ENCODE results near the gene HOXA13. TPM values are rescaled to one million over a fixed set of nuclear protein-coding genes. Genes with fewer than 3 reads are reported as not detected.

The HOXA13 gene
- total and polyA plus RNA-seq, 8 donors = 29.0 TPM; not detected in 7

DNA sequence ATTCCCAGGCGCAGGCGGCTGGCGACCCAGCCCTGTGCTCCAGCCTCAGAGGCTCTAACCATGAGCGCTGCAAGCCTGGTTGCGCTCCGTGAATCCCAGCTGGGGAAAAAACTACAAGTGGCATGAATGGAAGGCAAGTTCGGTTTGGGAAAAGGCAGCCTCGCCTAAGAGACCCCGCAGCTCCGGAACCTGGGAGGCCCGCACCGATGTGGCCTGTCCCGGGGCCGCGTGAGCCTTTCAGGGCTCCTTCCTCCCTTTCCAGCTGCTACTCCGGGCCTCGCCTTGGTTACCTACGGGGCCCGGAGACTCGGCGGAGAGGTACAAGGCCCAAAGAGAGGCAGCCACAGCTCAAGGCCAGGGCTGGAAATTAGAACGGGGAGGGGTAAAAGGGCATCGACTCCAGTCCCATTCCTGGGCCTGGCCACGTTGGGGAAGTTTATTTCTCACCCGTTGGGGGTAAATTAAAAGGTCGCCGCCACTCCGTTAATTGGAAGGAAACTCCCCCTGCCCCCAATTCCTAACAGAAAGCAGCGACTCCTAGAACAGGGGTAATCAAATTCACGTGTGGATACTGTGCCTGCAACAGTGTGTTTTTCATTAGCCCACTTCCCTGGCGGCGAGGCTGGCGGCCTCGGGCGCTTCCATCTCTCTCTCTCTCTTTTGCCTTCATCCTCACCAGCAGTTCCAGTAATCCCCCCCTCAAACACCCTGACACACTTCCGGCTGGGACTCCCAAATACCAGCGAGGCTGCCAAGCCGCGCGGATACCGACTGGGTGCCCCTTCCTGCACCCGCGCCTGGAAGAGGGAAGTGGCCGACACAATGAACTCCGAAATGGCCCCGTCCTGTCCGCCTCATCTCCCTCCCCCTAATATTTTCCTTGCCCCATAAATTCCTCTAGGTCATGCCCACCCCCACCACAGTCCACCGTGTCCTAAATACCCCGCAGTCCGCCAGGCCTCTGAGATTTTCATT, 33.1 kb downstream of the HOXA13 start:
- peaks cover 55 to 100% (median 93%) of the 10 kb centered on the region in 3 donors for H3K27me3 ChIP-seq

DNA sequence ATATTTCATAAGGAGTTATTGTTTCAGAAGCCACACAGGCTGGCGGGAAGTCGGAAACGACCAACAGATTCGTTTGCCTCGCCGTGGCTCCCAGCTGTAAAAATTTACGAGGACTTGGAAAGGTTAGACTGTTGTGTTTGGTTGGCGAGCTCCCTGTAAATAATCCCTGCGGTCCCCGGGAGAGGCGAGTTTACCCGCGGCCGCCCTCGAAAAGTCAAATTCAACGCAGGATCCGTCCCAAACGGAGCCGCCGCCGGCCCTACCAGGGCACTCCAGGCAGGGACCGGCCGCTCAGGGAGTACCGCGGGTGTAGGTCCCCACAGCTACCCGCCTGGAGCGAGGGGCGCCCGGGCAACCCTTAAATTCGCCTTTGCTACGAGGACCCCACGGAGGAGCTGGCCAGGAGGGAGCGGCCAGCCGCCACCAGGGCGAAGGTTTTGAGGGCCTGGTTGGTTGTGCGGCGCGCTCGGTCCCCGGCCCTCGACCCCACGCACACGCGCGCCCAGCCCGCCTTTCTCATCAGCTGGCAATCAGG, 33.8 kb downstream of the HOXA13 start:
- TF ChIP-seq POLR2AphosphoS5 (IDR thresholded peaks at IDR 0.05) (no peak), POLR2A (IDR thresholded peaks at IDR 0.05) (no peak)
- 10 to 20% (median 10%) methylated on average over 33 to 46 of the region's 46 CpGs for WGBS, 5 donors
- Histone ChIP-seq H3K27me3 (peaks cover 55 to 100% (median 93%) of the 10 kb centered on the region in 3 donors), H3K4me3 (peak overlapping the region; percentile 16 to 41 (median 28)), H3K27ac (no peak overlapping the region), H3K4me1 (peaks cover 22 to 49% (median 46%) of the 10 kb centered on the region in 4 donors), H3K9me3 (peaks cover 0 to 30% (median 9%) of the 10 kb centered on the region in 4 donors), H3K36me3 (no peaks in the 10 kb centered on the region)
- intact Hi-C loops (cut with DNase I; ENCODE audit: low total_unique reads) = no loop called here
- DNase-seq = no peak

More for the DNA sequence above, 33.1 kb downstream of the HOXA13 start:
- intact Hi-C loops (cut with DNase I; ENCODE audit: low total_unique reads) = no loop called here
- TF ChIP-seq EP300 (IDR thresholded peaks at IDR 0.05) = no peak
- no peak for TF ChIP-seq POLR2AphosphoS5 (IDR thresholded peaks at IDR 0.05)
- TF ChIP-seq, protein P1, sequence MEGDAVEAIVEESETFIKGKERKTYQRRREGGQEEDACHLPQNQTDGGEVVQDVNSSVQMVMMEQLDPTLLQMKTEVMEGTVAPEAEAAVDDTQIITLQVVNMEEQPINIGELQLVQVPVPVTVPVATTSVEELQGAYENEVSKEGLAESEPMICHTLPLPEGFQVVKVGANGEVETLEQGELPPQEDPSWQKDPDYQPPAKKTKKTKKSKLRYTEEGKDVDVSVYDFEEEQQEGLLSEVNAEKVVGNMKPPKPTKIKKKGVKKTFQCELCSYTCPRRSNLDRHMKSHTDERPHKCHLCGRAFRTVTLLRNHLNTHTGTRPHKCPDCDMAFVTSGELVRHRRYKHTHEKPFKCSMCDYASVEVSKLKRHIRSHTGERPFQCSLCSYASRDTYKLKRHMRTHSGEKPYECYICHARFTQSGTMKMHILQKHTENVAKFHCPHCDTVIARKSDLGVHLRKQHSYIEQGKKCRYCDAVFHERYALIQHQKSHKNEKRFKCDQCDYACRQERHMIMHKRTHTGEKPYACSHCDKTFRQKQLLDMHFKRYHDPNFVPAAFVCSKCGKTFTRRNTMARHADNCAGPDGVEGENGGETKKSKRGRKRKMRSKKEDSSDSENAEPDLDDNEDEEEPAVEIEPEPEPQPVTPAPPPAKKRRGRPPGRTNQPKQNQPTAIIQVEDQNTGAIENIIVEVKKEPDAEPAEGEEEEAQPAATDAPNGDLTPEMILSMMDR (IDR thresholded peaks at IDR 0.05) = no peak
- no peak for TF ChIP-seq POLR2A (IDR thresholded peaks at IDR 0.05)
- Histone ChIP-seq H3K4me1 (peaks cover 17 to 46% (median 41%) of the 10 kb centered on the region in 4 donors), H3K27ac (no peak overlapping the region), H3K4me3 (peak overlapping the region in 1 of 4 donors; percentile 41), H3K36me3 (no peaks in the 10 kb centered on the region), H3K9me3 (peaks cover 0 to 30% (median 9%) of the 10 kb centered on the region in 4 donors)
- WGBS, 5 donors = 9 to 17% (median 15%) methylated on average over 43 to 50 of the region's 50 CpGs
- no peak for DNase-seq

DNA sequence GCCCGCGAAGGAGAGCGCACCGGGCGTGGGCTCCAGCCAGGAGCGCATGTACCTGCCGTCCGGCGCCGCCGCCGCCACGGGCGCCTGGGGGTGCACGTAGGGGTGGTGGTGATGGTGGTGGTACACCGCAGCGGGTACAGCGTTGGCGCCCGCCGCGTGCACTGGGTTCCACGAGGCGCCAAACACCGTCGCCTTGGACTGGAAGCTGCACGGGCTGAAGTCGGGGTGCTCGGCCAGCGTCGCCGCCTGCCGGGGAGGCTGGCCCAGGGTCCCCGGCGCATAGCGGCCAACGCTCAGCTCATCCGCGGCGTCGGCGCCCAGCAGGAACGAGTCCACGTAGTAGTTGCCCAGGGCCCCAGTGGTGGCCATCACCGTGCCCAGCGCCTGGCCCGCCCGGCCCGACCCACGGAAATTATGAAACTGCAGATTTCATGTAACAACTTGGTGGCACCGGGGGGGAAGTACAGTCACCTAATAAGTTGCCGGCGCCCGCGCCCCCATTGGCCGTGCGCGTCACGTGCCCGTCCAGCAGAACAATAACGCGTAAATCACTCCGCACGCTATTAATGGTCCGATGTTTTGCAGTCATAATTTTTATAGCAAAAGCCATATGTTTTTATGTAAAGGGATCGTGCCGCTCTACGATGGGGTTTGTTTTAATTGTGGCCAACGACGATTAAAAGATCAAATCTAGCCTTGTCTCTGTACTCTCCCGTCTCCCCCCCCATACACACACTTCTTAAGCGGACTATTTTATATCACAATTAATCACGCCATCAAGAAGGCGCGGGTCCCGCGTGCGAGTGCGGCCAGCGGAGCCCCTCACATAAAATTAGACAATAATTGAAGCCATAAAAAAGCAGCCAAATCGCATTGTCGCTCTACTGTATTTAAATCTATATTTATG, 34.5 kb downstream of the HOXA13 start, which contains the start of gene HOXA9:
HOXA9 (minus strand) TSS at position 449 of the 907 bp plus-strand sequence; CDS start at position 369, 80 bp downstream.
- H3K4me1 ChIP-seq = peaks cover 24 to 56% (median 53%) of the 10 kb centered on the region in 4 donors
- no peak for DNase-seq
- H3K36me3 ChIP-seq = no peaks in the 10 kb centered on the region
- H3K27ac ChIP-seq = peak within 1 kb of the TSS in 1 of 5 donors; percentile 6
- H3K9me3 ChIP-seq = peaks cover 0 to 30% (median 9%) of the 10 kb centered on the region in 4 donors
- intact Hi-C loops (cut with DNase I; ENCODE audit: low total_unique reads) = no loop called here
- peak within 1 kb of the TSS; percentile 16 to 41 (median 28) for H3K4me3 ChIP-seq
- peaks cover 55 to 100% (median 93%) of the 10 kb centered on the region in 3 donors for H3K27me3 ChIP-seq
- TF ChIP-seq, protein P1 (IDR thresholded peaks at IDR 0.05) = no peak
- no peak for TF ChIP-seq EP300 (IDR thresholded peaks at IDR 0.05)
- TF ChIP-seq POLR2AphosphoS5 (IDR thresholded peaks at IDR 0.05) = no peak
- no peak for TF ChIP-seq POLR2A (IDR thresholded peaks at IDR 0.05)
- WGBS, 5 donors = 5 to 14% (median 11%) methylated on average over 32 to 82 of the region's 82 CpGs

DNA sequence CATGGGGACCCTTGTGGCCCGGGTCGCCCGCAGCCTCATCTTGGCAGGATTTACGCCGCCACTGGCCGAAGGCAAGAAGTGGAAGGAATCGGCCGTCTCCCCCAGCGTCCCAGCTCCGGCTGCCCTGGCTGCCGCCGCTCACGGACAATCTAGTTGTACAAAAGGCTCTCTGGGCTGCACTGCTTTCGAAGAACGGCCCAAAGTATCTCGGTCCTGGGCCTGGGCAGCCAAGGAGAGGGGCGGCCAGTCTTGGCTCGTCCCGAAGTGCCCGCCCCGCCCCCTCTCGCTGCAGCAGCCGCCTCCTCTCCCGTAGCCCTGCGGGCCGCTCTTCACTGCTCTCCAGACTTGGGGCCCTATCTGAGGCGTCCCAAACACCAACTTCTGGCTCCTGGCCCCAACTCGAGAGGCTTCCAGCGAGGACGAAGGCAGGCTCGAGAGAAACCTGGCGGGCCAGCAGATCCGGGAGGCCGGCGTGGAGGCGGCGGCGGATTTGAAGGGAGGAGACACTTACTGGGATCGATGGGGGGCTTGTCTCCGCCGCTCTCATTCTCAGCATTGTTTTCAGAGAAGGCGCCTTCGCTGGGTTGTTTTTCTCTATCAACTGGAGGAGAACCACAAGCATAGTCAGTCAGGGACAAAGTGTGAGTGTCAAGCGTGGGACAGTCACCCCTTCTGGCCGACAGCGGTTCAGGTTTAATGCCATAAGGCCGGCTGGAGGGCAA, 35.4 kb downstream of the HOXA13 start:
- Histone ChIP-seq H3K4me3 (peak overlapping the region; percentile 16 to 41 (median 28)), H3K9me3 (peaks cover 0 to 24% (median 9%) of the 10 kb centered on the region in 4 donors), H3K27ac (peak overlapping the region in 1 of 5 donors; percentile 6), H3K36me3 (no peaks in the 10 kb centered on the region), H3K4me1 (peaks cover 17 to 57% (median 51%) of the 10 kb centered on the region in 4 donors), H3K27me3 (peaks cover 48 to 100% (median 93%) of the 10 kb centered on the region in 3 donors)
- TF ChIP-seq EP300 (IDR thresholded peaks at IDR 0.05) (no peak), POLR2AphosphoS5 (IDR thresholded peaks at IDR 0.05) (no peak), POLR2A (IDR thresholded peaks at IDR 0.05) (no peak)
- TF ChIP-seq, protein P1 (IDR thresholded peaks at IDR 0.05) = no peak
- WGBS, 5 donors = 6 to 14% (median 10%) methylated on average over 32 to 47 of the region's 47 CpGs
- no peak for DNase-seq
- intact Hi-C loops (cut with DNase I; ENCODE audit: low total_unique reads) = loop anchor here (5.0 kb wide), 2 partner anchors 482 to 797 kb away; no protein-coding TSS in a partner anchor

Measured in stomach (tissue), 9 donors.